Left ventricle myocardium superior (tissue), 1 donor: ENCODE results near the gene ANXA4. TPM values are rescaled to one million over a fixed set of nuclear protein-coding genes. Genes with fewer than 3 reads are reported as not detected.

ENCODE experiments used
- ATAC-seq: fragments of 200-7000 bp; cut with Tn5 transposase; one replicate; pipeline ENCODE4 v1.9.1; 2020; ENCODE audit warnings: mild to moderate bottlenecking, moderate library complexity
- DNase-seq: peaks from one replicate; pipeline ENCODE4 v3.0.0-alpha.2; 2020
- intact Hi-C: fragments of 100-400 bp; cut with micrococcal nuclease; formaldehyde crosslinking; loops from one replicate; pipeline ENCODE4 v1.11.0; 2022
- long read RNA-seq: library from polyadenylated mRNA; unstranded; transcript quantifications from one replicate; pipeline ENCODE4 v2.0.0, GENCODE V29; 2021
- total RNA-seq: library from RNA; stranded (reverse); fragmentation: NEBNext Ultra II Directional; extraction: Animal tissue kit (Norgen Biotek cat#: 25700); gene quantifications from one replicate; pipeline ENCODE4 v1.2.1, GENCODE V29; 2021
- donor health status: DM: no; HTN: yes; CAD: no; lungs with severe emphysema.

Gene ANXA4
- 24.7 TPM for total RNA-seq
- long read RNA-seq, transcript ANXA4-201 (13 exons, 2,799 nt), result major isoform, 22 of 33 reads
- long read RNA-seq, partial matches to known transcripts, result 2 of 33 reads
- long read RNA-seq, other reads (novel, unspliced or antisense), result 8 of 33 reads

- ATAC-seq (peak; percentile 96), DNase-seq (peak; percentile 87)
- intact Hi-C loops, result no loop called here
Observed at GRCh38 chr2:69741575-69742321, at the start of gene ANXA4. Gene ANXA4, plus strand, starts transcription at chr2:69742134. Its CDS starts 39,432 bp downstream, at chr2:69781566.

GRCh38 chr2:69692424-69692823 lies 49.5 kb upstream of the ANXA4 start:
- intact Hi-C loops, result no loop called here
- ATAC-seq (no peak), DNase-seq (no peak)

GRCh38 chr2:69693059-69693774 lies 48.7 kb upstream of the ANXA4 start:
- intact Hi-C loops, result no loop called here
- DNase-seq, result peak; percentile 38
- ATAC-seq, result peak; percentile 38

- no peak for ATAC-seq
- intact Hi-C loops, result no loop called here
Observed at GRCh38 chr2:69693775-69694450, 48.0 kb upstream of the ANXA4 start.

GRCh38 chr2:69694894-69695849 lies 46.8 kb upstream of the ANXA4 start:
- DNase-seq, result no peak
- intact Hi-C loops, result no loop called here
- ATAC-seq, result no peak

More at GRCh38 chr2:69693775-69694450, 48.0 kb upstream of the ANXA4 start:
- no peak for DNase-seq

- intact Hi-C loops, result no loop called here
- ATAC-seq (no peak), DNase-seq (no peak)
Observed at GRCh38 chr2:69695850-69696216, 46.1 kb upstream of the ANXA4 start.

- ATAC-seq (no peak), DNase-seq (no peak)
- intact Hi-C loops, result no loop called here
Observed at GRCh38 chr2:69700381-69700780, 41.6 kb upstream of the ANXA4 start.

GRCh38 chr2:69701100-69701945 lies 40.6 kb upstream of the ANXA4 start:
- no peak for ATAC-seq
- intact Hi-C loops, result no loop called here
- DNase-seq, result no peak

GRCh38 chr2:69703189-69703588 lies 38.7 kb upstream of the ANXA4 start:
- ATAC-seq (no peak), DNase-seq (no peak)
- intact Hi-C loops, result no loop called here

GRCh38 chr2:69704446-69704845 lies 37.5 kb upstream of the ANXA4 start:
- ATAC-seq, result no peak
- DNase-seq, result no peak
- intact Hi-C loops, result no loop called here

GRCh38 chr2:69709290-69709689 lies 32.6 kb upstream of the ANXA4 start:
- DNase-seq (no peak), ATAC-seq (no peak)
- intact Hi-C loops, result no loop called here

GRCh38 chr2:69711971-69712370 lies 30.0 kb upstream of the ANXA4 start:
- ATAC-seq, result no peak
- intact Hi-C loops, result loop anchor here (10.0 kb wide), 1 partner anchor 147 kb away; no protein-coding TSS in a partner anchor
- DNase-seq, result no peak

GRCh38 chr2:69714024-69714423 lies 27.9 kb upstream of the ANXA4 start:
- intact Hi-C loops, result loop anchor here (10.0 kb wide), 1 partner anchor 149 kb away; no protein-coding TSS in a partner anchor
- DNase-seq (no peak), ATAC-seq (no peak)

- intact Hi-C loops, result loop anchor here (10.0 kb wide), 1 partner anchor 150 kb away; no protein-coding TSS in a partner anchor
- ATAC-seq, result peak; percentile 95
- DNase-seq, result peak; percentile 89
Observed at GRCh38 chr2:69714539-69715220, 27.3 kb upstream of the ANXA4 start.

- no peak for ATAC-seq
- intact Hi-C loops, result loop anchor here (10.0 kb wide), 1 partner anchor 151 kb away; no protein-coding TSS in a partner anchor
Observed at GRCh38 chr2:69715964-69716363, 26.0 kb upstream of the ANXA4 start.

GRCh38 chr2:69716555-69717120 lies 25.3 kb upstream of the ANXA4 start:
- DNase-seq, result no peak
- intact Hi-C loops, result loop anchor here (10.0 kb wide), 1 partner anchor 152 kb away; no protein-coding TSS in a partner anchor
- no peak for ATAC-seq

More at GRCh38 chr2:69715964-69716363, 26.0 kb upstream of the ANXA4 start:
- DNase-seq, result no peak

- ATAC-seq (no peak), DNase-seq (no peak)
- intact Hi-C loops, result loop anchor here (10.0 kb wide), 1 partner anchor 152 kb away; no protein-coding TSS in a partner anchor
Observed at GRCh38 chr2:69717186-69717585, 24.7 kb upstream of the ANXA4 start.
